Osteoblast (primary cell): Measurements from ENCODE around the gene MRPS31. TPM values are rescaled to one million over a fixed set of nuclear protein-coding genes. Genes with fewer than 3 reads are reported as not detected.

Experiments used
- DNase-seq: peaks from one replicate; pipeline ENCODE4 v3.0.0; 2011; ENCODE audit warnings: low spot score, mixed read lengths; ENCODE audit not compliant: insufficient read length; ENCODE audit errors: missing footprints
- H2AFZ ChIP-seq: 2 replicates; pipeline ENCODE4 v1.6.0; 2011; ENCODE audit warnings: mild to moderate bottlenecking, low read length
- H3K27ac ChIP-seq: 2 replicates; pipeline ENCODE4 v1.5.1; 2011; ENCODE audit warnings: mild to moderate bottlenecking, low read depth, low read length, moderate library complexity
- H3K27me3 ChIP-seq: 2 replicates; pipeline ENCODE4 v1.6.0; 2012; ENCODE audit warnings: mild to moderate bottlenecking, control low read depth, inconsistent platforms, low read length, moderate library complexity; ENCODE audit not compliant: insufficient read depth
- H3K36me3 ChIP-seq: 2 replicates; pipeline ENCODE4 v1.5.1; 2011; ENCODE audit warnings: mild to moderate bottlenecking, low read length, control low read depth, moderate library complexity; ENCODE audit not compliant: insufficient read depth
- H3K4me1 ChIP-seq: 2 replicates; pipeline ENCODE4 v1.5.1; 2011; ENCODE audit warnings: mild to moderate bottlenecking, low read length, control low read depth, moderate library complexity; ENCODE audit not compliant: insufficient read depth
- H3K4me2 ChIP-seq: 2 replicates; pipeline ENCODE4 v1.6.0; 2011; ENCODE audit warnings: mild to moderate bottlenecking, low read length; ENCODE audit not compliant: insufficient read depth
- H3K4me3 ChIP-seq: fragments of 200-600 bp; sonication (generic); 3 replicates; pipeline ENCODE4 v1.5.1; 2012; ENCODE audit warnings: mild to moderate bottlenecking, low read length, inconsistent platforms; ENCODE audit not compliant: insufficient read depth
- H3K79me2 ChIP-seq: 2 replicates; pipeline ENCODE4 v1.6.0; 2012; ENCODE audit warnings: mild to moderate bottlenecking, low read length, control low read depth, inconsistent platforms; ENCODE audit not compliant: insufficient read depth
- H3K9me3 ChIP-seq: 2 replicates; pipeline ENCODE4 v1.5.1; 2011; ENCODE audit warnings: low read depth, low read length, control low read depth
- H4K20me1 ChIP-seq: 2 replicates; pipeline ENCODE4 v1.6.0; 2012; ENCODE audit warnings: mild to moderate bottlenecking, low read length, control low read depth; ENCODE audit not compliant: insufficient read depth
- total RNA-seq: library from RNA; depleted of rRNA; stranded (reverse); fragments of >200 nt; gene quantifications from 2 replicates; pipeline ENCODE4 v1.2.3, GENCODE V29; 2012
- TF ChIP-seq, protein P1 (sequence below): IDR thresholded peaks from 2 replicates; pipeline ENCODE4 v1.5.1; 2011; ENCODE audit warnings: mild to moderate bottlenecking, low read depth, low read length, moderate library complexity; ENCODE audit errors: extremely low read depth

The MRPS31 gene
- total RNA-seq, 1 donor: 13.4 TPM

DNA sequence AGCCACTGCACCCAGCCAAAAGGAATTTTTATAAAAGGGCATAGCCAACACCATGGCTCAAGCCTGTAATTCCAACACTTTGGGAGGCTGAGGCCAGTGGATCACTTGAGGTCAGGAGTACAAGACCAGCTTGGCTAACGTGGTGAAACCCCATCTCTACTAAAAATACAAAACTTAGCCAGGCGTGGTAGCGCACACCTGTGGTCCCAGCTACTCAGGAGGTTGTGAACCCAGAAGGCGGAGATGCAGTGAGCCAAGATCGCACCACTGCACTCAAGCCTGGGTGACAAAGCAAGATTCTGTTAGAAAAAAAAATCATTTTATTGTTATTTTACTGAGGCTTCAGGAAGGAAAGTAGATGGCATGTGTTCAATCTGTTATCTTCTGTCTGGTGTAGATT, 73.3 kb downstream of the MRPS31 start:
- Histone ChIP-seq H3K4me1 (no peaks in the 10 kb centered on the region), H3K79me2 (no peaks in the 10 kb centered on the region), H3K4me3 (no peak overlapping the region)

DNA sequence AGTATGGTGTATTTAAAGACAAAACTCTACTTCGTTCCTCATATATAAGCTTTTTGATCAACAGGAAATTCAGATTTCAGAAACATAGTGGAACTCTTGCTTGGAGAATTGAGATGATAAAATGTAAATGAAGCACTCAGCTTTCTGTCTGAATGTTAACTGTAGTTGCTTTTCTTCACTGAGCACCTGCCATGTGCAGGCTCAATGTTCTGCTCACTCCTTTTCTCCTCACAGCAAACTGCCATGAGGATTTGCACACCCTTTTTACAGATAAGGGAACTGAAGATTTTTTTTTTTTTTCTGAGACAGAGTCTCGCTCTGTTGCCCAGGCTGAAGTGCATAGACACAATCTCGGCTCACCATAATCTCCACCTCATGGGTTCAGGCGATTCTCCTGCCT, 76.6 kb downstream of the MRPS31 start:
- Histone ChIP-seq H3K4me2 (no peak overlapping the region), H3K79me2 (no peaks in the 10 kb centered on the region), H2AFZ (no peak overlapping the region), H3K9me3 (no peaks in the 10 kb centered on the region), H3K27ac (no peak overlapping the region), H3K36me3 (no peaks in the 10 kb centered on the region), H3K4me1 (no peaks in the 10 kb centered on the region), H3K27me3 (no peaks in the 10 kb centered on the region), H4K20me1 (no peaks in the 10 kb centered on the region), H3K4me3 (no peak overlapping the region)
- TF ChIP-seq, protein P1, sequence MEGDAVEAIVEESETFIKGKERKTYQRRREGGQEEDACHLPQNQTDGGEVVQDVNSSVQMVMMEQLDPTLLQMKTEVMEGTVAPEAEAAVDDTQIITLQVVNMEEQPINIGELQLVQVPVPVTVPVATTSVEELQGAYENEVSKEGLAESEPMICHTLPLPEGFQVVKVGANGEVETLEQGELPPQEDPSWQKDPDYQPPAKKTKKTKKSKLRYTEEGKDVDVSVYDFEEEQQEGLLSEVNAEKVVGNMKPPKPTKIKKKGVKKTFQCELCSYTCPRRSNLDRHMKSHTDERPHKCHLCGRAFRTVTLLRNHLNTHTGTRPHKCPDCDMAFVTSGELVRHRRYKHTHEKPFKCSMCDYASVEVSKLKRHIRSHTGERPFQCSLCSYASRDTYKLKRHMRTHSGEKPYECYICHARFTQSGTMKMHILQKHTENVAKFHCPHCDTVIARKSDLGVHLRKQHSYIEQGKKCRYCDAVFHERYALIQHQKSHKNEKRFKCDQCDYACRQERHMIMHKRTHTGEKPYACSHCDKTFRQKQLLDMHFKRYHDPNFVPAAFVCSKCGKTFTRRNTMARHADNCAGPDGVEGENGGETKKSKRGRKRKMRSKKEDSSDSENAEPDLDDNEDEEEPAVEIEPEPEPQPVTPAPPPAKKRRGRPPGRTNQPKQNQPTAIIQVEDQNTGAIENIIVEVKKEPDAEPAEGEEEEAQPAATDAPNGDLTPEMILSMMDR: no peak
- DNase-seq: no peak

More for the DNA sequence above, 73.3 kb downstream of the MRPS31 start:
- Histone ChIP-seq H3K27me3 (no peaks in the 10 kb centered on the region), H4K20me1 (no peaks in the 10 kb centered on the region), H3K36me3 (no peaks in the 10 kb centered on the region), H3K4me2 (no peak overlapping the region), H3K27ac (no peak overlapping the region), H3K9me3 (no peaks in the 10 kb centered on the region), H2AFZ (no peak overlapping the region)
- no peak for DNase-seq
- TF ChIP-seq, protein P1: no peak

GRCh38 chr13:40692946-40693345, 78.0 kb downstream of the MRPS31 start:
- no peak overlapping the region for H2AFZ ChIP-seq
- no peak for DNase-seq
- no peaks in the 10 kb centered on the region for H3K79me2 ChIP-seq
- TF ChIP-seq, protein P1: no peak
- no peak overlapping the region for H3K4me3 ChIP-seq
- H3K36me3 ChIP-seq: no peaks in the 10 kb centered on the region
- no peak overlapping the region for H3K27ac ChIP-seq
- no peaks in the 10 kb centered on the region for H3K9me3 ChIP-seq
- H3K4me1 ChIP-seq: no peaks in the 10 kb centered on the region
- H3K27me3 ChIP-seq: peaks cover 4% of the 10 kb centered on the region
- H4K20me1 ChIP-seq: no peaks in the 10 kb centered on the region
- H3K4me2 ChIP-seq: no peak overlapping the region

GRCh38 chr13:40688781-40689180, 82.2 kb downstream of the MRPS31 start:
- no peaks in the 10 kb centered on the region for H4K20me1 ChIP-seq
- H3K27ac ChIP-seq: no peak overlapping the region
- no peak overlapping the region for H3K4me2 ChIP-seq
- no peaks in the 10 kb centered on the region for H3K36me3 ChIP-seq
- H3K79me2 ChIP-seq: no peaks in the 10 kb centered on the region
- no peaks in the 10 kb centered on the region for H3K9me3 ChIP-seq
- no peak overlapping the region for H3K4me3 ChIP-seq
- H3K27me3 ChIP-seq: peaks cover 4% of the 10 kb centered on the region
- no peaks in the 10 kb centered on the region for H3K4me1 ChIP-seq
- TF ChIP-seq, protein P1: no peak
- no peak for DNase-seq
- no peak overlapping the region for H2AFZ ChIP-seq
